HCT116 (cell line): ENCODE measurements around the gene CXADR. TPM values are rescaled to one million over a fixed set of nuclear protein-coding genes. Genes with fewer than 3 reads are reported as not detected.

Experiments
- ATAC-seq: fragments of 200-7000 bp; cut with Tn5 transposase; 2 replicates; pipeline ENCODE4 v1.9.1; 2020; ENCODE audit warnings: mild to moderate bottlenecking, moderate library complexity
- BruUV-seq: library from RNA; stranded (reverse); fragments of 400-500 nt; replicated peaks from 2 replicates; lab custom pipeline; 2021; lab: Mats Ljungman, UMichigan
- CTCF ChIA-PET: fragments of 300-600 bp; sonication (Branson Sonifier 250); formaldehyde crosslinking; loops from one replicate; lab custom pipeline; 2021; ENCODE audit warnings: antibody characterized with exemption; lab: Charles Lee
- POLR2A ChIA-PET: fragments of 300-600, 350-600 bp; sonication (Branson Sonifier 250); formaldehyde crosslinking; loops from one replicate; lab custom pipeline; 2021; ENCODE audit warnings: antibody characterized with exemption; lab: Charles Lee
- RAD21 ChIA-PET, 2 experiments: fragments of 300-600 bp; sonication (Branson Sonifier 250); formaldehyde crosslinking; loops; one replicate each; lab custom pipeline; 2023; ENCODE audit warnings: low total read pairs in 2 of 2; ENCODE audit not compliant: uncharacterized antibody in 2 of 2, unreplicated experiment in 2 of 2, low non-redundant PET in 1 of 2; lab: Charles Lee
- DNase-seq: peaks from one replicate; pipeline ENCODE4 v3.0.0-alpha.2; 2010; ENCODE audit warnings: low read depth, low spot score
- H2AFZ ChIP-seq: fragments of 200-600 bp; shearing (Covaris generic), sonication (generic); 2 replicates; pipeline ENCODE4 v1.6.1; 2017; ENCODE audit warnings: low read depth, mixed run types, mixed read lengths, antibody characterized with exemption, low read length; ENCODE audit not compliant: poor library complexity, severe bottlenecking
- H3K27ac ChIP-seq: 2 replicates; pipeline ENCODE4 v1.5.1; 2012; ENCODE audit warnings: low read depth, low read length
- H3K27me3 ChIP-seq: fragments of 200-600 bp; sonication (generic); 2 replicates; pipeline ENCODE4 v1.6.1; 2016; ENCODE audit warnings: mixed run types, low read length, mixed read lengths; ENCODE audit not compliant: insufficient read depth
- H3K36me3 ChIP-seq, 2 experiments: fragments of 200-500 bp in 1 of 2; fragments of 200-600 bp in 1 of 2; sonication (Bioruptor generic) in 1 of 2; sonication (generic) in 1 of 2; 2 replicates each; pipeline versions ENCODE4 v1.5.1 to v1.6.1; 2014 to 2016; ENCODE audit warnings: low read length in 2 of 2, inconsistent platforms in 1 of 2, mixed read lengths in 1 of 2, mixed run types in 1 of 2; ENCODE audit not compliant: insufficient read depth in 2 of 2, control insufficient read depth in 1 of 2
- H3K4me1 ChIP-seq, 2 experiments: fragments of 200-600 bp in 1 of 2; sonication (generic) in 1 of 2; 2 replicates each; pipeline versions ENCODE4 v1.5.1 to v1.6.1; 2012 to 2017; ENCODE audit warnings: low read length in 2 of 2, inconsistent platforms in 1 of 2, mild to moderate bottlenecking in 1 of 2, mixed read lengths in 1 of 2, mixed run types in 1 of 2, moderate library complexity in 1 of 2; ENCODE audit not compliant: insufficient read depth in 2 of 2, control insufficient read depth in 1 of 2
- H3K4me2 ChIP-seq: fragments of 200-600 bp; sonication (generic); 2 replicates; pipeline ENCODE4 v1.6.1; 2017; ENCODE audit warnings: mixed run types, low read length, mixed read lengths
- H3K4me3 ChIP-seq, 2 experiments: fragments of 200-600 bp in 1 of 2; sonication (generic) in 1 of 2; replicated peaks in 1 of 2; 2 replicates each; pipeline ENCODE4 v1.5.1; 2011 to 2016; ENCODE audit warnings: low read length in 2 of 2, control low read depth in 1 of 2, low read depth in 1 of 2, mild to moderate bottlenecking in 1 of 2, mixed read lengths in 1 of 2, mixed run types in 1 of 2
- H3K79me2 ChIP-seq: fragments of 200-600 bp; sonication (generic); 2 replicates; pipeline ENCODE4 v1.6.1; 2017; ENCODE audit warnings: mild to moderate bottlenecking, mixed run types, low read length, moderate library complexity, mixed read lengths; ENCODE audit not compliant: insufficient read depth
- H3K9ac ChIP-seq: fragments of 200-600 bp; sonication (generic); 2 replicates; pipeline ENCODE4 v1.6.1; 2016; ENCODE audit warnings: low read length, mixed read lengths
- H3K9me2 ChIP-seq: fragments of 200-600 bp; sonication (generic), shearing (Covaris generic); 2 replicates; pipeline ENCODE4 v1.6.1; 2017; ENCODE audit warnings: mixed run types, mild to moderate bottlenecking, moderate library complexity; ENCODE audit not compliant: insufficient read depth
- H3K9me3 ChIP-seq, 2 experiments: fragments of 200-500 bp in 1 of 2; fragments of 200-600 bp in 1 of 2; sonication (Bioruptor generic) in 1 of 2; sonication (generic) in 1 of 2; 2 replicates each; pipeline ENCODE4 v1.6.1; 2014 to 2017; ENCODE audit warnings: low read length in 2 of 2, mixed read lengths in 2 of 2, inconsistent platforms in 1 of 2, low read depth in 1 of 2, mild to moderate bottlenecking in 1 of 2, mixed run types in 1 of 2, moderate library complexity in 1 of 2; ENCODE audit not compliant: control insufficient read depth in 1 of 2, insufficient read depth in 1 of 2
- H4K20me1 ChIP-seq: fragments of 200-600 bp; sonication (generic), shearing (Covaris generic); 2 replicates; pipeline ENCODE4 v1.6.1; 2017; ENCODE audit warnings: mixed run types, mild to moderate bottlenecking, moderate library complexity; ENCODE audit not compliant: insufficient read depth
- EZH2phosphoT487 ChIP-seq: fragments of 200-600 bp; IDR thresholded peaks from 2 replicates; pipeline ENCODE4 v1.6.1; 2018; ENCODE audit warnings: antibody characterized with exemption, borderline replicate concordance
- FOSL1 ChIP-seq: IDR thresholded peaks from 2 replicates; pipeline ENCODE4 v1.6.1; 2012; ENCODE audit warnings: low read depth
- MAX ChIP-seq: IDR thresholded peaks from 2 replicates; pipeline ENCODE4 v1.6.1; 2012
- POLR2A ChIP-seq: IDR thresholded peaks from 2 replicates; pipeline ENCODE4 v1.7.0; 2011; ENCODE audit warnings: borderline replicate concordance; ENCODE audit not compliant: insufficient read depth, insufficient read length; ENCODE audit errors: extremely low read depth
- REST ChIP-seq: IDR thresholded peaks from 2 replicates; pipeline ENCODE4 v1.6.1; 2012; ENCODE audit warnings: low read depth
- SRF ChIP-seq: IDR thresholded peaks from 2 replicates; pipeline ENCODE4 v1.6.1; 2012; ENCODE audit warnings: low read depth
- ZBTB33 ChIP-seq: IDR thresholded peaks from 2 replicates; pipeline ENCODE4 v1.6.1; 2011; ENCODE audit warnings: mild to moderate bottlenecking, low read length, moderate library complexity; ENCODE audit not compliant: insufficient replicate concordance; ENCODE audit errors: extremely low read depth
- ZFX ChIP-seq: fragments of 450-650 bp; IDR thresholded peaks from 2 replicates; pipeline ENCODE4 v1.6.1; 2017
- intact Hi-C: fragments of 100-400 bp; cut with micrococcal nuclease; formaldehyde crosslinking; loops from 2 replicates; pipeline ENCODE4 v1.10.0; 2022
- total RNA-seq: library from RNA; stranded (reverse); gene quantifications from one replicate; pipeline ENCODE4 v1.2.1, GENCODE V29; 2021; ENCODE audit not compliant: unreplicated experiment

The CXADR gene
- total RNA-seq, 1 experiment from 2014 or later, result 21.6 TPM

GRCh38 chr21:17494051-17494450 lies 18.8 kb upstream of the CXADR start:
- DNase-seq, result no peak
- Histone ChIP-seq H4K20me1 (no peaks in the 10 kb centered on the region), H3K4me1 (peaks cover 18 to 19% of the 10 kb centered on the region in 2 experiments), H3K9me2 (no peaks in the 10 kb centered on the region), H3K79me2 (no peaks in the 10 kb centered on the region), H3K4me3 (no peak overlapping the region), H3K9ac (no peak overlapping the region), H3K36me3 (no peaks in the 10 kb centered on the region), H3K9me3 (no peaks in the 10 kb centered on the region), H3K27ac (no peak overlapping the region), H3K4me2 (no peak overlapping the region), H3K27me3 (peaks cover 45% of the 10 kb centered on the region), H2AFZ (no peak overlapping the region)
- CTCF ChIA-PET, result no interaction called here
- no peak for TF ChIP-seq MAX
- BruUV-seq, result no TSS peak
- ATAC-seq, result no peak
- POLR2A ChIA-PET, result no interaction called here
- RAD21 ChIA-PET, result no interaction called here
- intact Hi-C loops, result loop anchor here (5.0 kb wide), 1 partner anchor 42 kb away; no protein-coding TSS in a partner anchor

DNA sequence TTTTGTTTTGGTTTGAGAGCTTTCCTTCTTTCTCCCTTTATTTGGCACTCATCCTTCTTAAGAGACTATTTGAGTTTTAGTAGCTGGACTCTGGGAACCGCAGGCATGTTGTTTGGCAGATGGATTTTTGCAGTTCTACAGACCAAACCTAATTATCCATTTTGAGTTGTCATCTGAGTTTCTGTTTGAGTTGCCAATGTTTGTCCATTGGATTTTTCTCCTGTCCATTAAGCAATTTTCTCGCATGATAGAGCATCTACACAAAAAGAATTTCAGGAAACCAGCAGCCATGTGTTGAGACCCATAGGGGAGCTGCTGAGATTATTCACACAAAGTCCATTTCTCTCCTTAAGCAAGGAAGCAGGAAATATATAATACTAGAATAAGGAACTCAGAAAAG lies 17.2 kb upstream of the CXADR start:
- RAD21 ChIA-PET, result no interaction called here
- Histone ChIP-seq H3K36me3 (no peaks in the 10 kb centered on the region), H4K20me1 (no peaks in the 10 kb centered on the region), H3K9ac (no peak overlapping the region), H3K4me2 (no peak overlapping the region), H3K4me3 (no peak overlapping the region), H3K9me2 (no peaks in the 10 kb centered on the region), H3K27ac (no peak overlapping the region), H3K4me1 (peaks cover 17 to 19% of the 10 kb centered on the region in 2 experiments), H3K79me2 (no peaks in the 10 kb centered on the region), H2AFZ (no peak overlapping the region), H3K27me3 (peaks cover 52% of the 10 kb centered on the region), H3K9me3 (no peaks in the 10 kb centered on the region)
- CTCF ChIA-PET, result no interaction called here
- intact Hi-C loops, result no loop called here
- DNase-seq, result no peak
- no TSS peak for BruUV-seq
- POLR2A ChIA-PET, result no interaction called here
- TF ChIP-seq ZBTB33 (no peak), POLR2A (no peak), REST (no peak), ZFX (no peak), FOSL1 (no peak), EZH2phosphoT487 (no peak), SRF (no peak)
- ATAC-seq, result no peak
